ENCODE data around the gene CARS2.
"Not testable (repeated sequence)": the region's sequence is repeated elsewhere in the genome, so short reads cannot be mapped to it uniquely, and the experiment has no call there.

Gene CARS2, protein sequence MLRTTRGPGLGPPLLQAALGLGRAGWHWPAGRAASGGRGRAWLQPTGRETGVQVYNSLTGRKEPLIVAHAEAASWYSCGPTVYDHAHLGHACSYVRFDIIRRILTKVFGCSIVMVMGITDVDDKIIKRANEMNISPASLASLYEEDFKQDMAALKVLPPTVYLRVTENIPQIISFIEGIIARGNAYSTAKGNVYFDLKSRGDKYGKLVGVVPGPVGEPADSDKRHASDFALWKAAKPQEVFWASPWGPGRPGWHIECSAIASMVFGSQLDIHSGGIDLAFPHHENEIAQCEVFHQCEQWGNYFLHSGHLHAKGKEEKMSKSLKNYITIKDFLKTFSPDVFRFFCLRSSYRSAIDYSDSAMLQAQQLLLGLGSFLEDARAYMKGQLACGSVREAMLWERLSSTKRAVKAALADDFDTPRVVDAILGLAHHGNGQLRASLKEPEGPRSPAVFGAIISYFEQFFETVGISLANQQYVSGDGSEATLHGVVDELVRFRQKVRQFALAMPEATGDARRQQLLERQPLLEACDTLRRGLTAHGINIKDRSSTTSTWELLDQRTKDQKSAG

GRCh38 chr13:110705826-110706569 is at the start of gene CARS2:
Gene CARS2 (minus strand): TSS chr13:110706116. CDS start chr13:110706093, 23 bp downstream.
- peak; percentile 82 for DNase-seq (ENCODE audit: low read depth)

DNA sequence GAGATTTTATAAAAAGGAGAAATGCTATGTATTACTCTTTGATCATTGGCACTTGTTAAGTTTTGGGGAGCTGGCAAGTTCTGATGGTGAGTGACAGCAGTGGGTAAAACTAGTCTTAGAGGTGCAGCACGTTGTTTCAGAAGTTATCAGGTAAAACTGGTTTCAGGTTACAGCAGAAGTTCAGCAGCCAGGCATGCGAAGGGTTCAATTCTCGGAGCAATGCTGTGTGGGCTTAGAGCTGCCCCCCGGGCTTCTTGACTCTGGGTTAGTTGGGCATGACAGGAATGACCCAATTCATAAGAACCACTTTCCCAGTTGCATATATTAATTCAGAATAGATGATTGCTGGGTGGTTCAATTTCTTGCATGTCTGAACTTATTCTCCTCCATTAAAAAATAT is 42.4 kb upstream of the CARS2 start:
- no peak for DNase-seq (ENCODE audit: low read depth)

GRCh38 chr13:110746438-110746837 is 40.5 kb upstream of the CARS2 start:
- no peak for DNase-seq (ENCODE audit: low read depth)

- no peak for DNase-seq (ENCODE audit: low read depth)
Measured at GRCh38 chr13:110743687-110744086, 37.8 kb upstream of the CARS2 start.

- no peak for DNase-seq (ENCODE audit: low read depth)
Measured at GRCh38 chr13:110737555-110737954, 31.6 kb upstream of the CARS2 start.

DNA sequence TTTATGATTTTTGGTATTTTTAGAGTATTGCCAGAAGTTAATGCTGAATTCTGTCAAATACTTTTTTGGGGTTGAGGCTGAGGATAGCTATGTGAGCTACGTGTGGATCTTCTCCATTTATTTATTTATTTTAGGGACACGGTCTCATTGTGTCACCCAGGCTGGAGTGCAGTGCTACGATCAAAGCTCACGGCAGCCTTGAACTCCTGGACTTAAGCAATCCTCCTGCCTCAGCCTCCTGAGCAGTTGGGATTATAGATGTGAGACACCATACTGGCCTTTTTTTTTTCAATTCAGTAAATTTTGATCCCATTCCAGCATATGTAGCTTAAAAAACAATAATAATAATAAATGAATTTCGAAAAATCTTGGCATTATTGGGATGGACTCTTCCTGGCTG is 28.6 kb upstream of the CARS2 start:
- no peak for DNase-seq (ENCODE audit: low read depth)

DNA sequence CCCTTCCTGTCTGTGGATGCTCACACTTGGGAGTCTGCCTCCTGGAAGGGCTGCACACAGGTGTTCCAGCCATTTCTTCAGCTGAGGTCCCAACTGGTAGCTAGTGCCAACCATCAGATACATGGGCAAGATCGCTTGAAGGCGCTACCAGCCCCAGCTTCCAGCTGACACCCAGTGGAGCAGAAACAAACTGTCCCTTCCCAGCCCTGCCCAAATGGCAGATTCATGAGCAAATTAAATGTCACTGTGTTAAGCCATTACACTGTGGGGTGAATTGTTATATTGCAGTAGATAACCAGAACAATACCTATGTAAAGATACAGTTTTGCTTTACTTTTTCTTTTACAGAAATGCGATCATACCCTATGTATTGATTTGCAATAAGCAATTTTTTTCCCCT is 25.2 kb upstream of the CARS2 start:
- no peak for DNase-seq (ENCODE audit: low read depth)

DNA sequence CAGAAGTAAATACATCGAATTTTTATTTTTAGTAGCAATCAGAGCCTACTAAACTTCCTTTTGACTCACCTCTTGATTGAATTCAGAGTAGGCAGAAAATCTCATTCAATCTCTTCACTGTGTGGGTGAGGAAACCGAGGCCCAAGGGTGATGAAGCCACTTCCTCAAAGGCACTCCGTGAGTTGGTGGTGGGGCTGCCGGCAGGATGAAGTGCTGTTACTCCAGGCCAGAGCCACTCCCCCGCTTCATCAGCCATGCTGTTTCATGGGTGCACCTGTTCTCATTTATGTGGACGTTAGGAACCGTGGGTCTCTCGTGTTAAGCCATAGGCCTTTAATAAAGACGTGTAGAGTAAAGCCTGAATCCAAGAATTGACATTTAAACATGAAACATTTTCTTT is 20.8 kb upstream of the CARS2 start:
- DNase-seq (ENCODE audit: low read depth), result peak; percentile 26

DNA sequence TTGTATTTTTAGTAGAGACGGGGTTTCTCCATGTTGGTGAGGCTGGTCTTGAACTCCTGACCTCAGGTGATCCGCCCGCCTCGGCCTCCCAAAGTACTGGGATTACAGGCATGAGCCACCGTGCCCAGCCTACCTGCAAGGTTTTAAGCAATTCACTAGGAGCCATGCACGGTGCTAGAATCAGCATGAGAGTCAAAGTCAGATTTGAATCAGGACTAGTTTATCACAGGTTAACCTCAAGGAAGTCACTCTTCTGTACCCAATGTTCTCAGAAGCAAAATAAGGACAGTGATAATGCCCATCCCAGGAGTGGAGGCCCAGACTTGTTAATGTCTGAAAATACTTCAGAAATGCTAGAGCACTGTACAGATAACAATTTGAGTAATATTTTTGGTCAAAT is 20.2 kb upstream of the CARS2 start:
- not testable (repeated sequence) for DNase-seq (ENCODE audit: low read depth)

- DNase-seq (ENCODE audit: low read depth), result no peak
Measured at GRCh38 chr13:110723598-110723997, 17.7 kb upstream of the CARS2 start.

- DNase-seq (ENCODE audit: low read depth), result no peak
Measured at GRCh38 chr13:110722971-110723370, 17.1 kb upstream of the CARS2 start.

DNA sequence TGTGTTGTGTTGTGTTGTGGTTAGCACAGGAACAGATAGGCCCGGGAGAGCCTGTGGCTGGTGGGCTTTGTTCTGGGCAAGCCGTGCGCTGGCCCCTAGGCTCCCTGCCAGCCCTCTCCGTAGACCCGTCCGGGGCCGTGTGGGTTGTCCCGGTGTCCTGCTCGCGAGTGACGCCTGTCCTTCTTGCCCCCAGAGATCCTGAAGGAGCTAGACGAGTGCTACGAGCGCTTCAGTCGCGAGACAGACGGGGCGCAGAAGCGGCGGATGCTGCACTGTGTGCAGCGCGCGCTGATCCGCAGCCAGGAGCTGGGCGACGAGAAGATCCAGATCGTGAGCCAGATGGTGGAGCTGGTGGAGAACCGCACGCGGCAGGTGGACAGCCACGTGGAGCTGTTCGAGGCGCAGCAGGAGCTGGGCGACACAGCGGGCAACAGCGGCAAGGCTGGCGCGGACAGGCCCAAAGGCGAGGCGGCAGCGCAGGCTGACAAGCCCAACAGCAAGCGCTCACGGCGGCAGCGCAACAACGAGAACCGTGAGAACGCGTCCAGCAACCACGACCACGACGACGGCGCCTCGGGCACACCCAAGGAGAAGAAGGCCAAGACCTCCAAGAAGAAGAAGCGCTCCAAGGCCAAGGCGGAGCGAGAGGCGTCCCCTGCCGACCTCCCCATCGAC is 13.3 kb upstream of the CARS2 start:
- DNase-seq (ENCODE audit: low read depth), result no peak

- no peak for DNase-seq (ENCODE audit: low read depth)
Measured at GRCh38 chr13:110716247-110716515, 10.3 kb upstream of the CARS2 start.

- DNase-seq (ENCODE audit: low read depth), result peak; percentile 92
Measured at GRCh38 chr13:110715395-110716246, 9.7 kb upstream of the CARS2 start.

GRCh38 chr13:110714797-110715394 is 9.0 kb upstream of the CARS2 start:
- DNase-seq (ENCODE audit: low read depth), result no peak

- DNase-seq (ENCODE audit: low read depth), result peak; percentile 62
Measured at GRCh38 chr13:110713981-110714796, 8.3 kb upstream of the CARS2 start.

GRCh38 chr13:110713642-110713952 is 7.7 kb upstream of the CARS2 start, which contains the start of gene ING1:
Gene ING1 (plus strand): TSS chr13:110713700. CDS start chr13:110714150, 450 bp downstream.
- no peak for DNase-seq (ENCODE audit: low read depth)

- DNase-seq (ENCODE audit: low read depth), result peak; percentile 99
Measured at GRCh38 chr13:110712849-110713641, 7.1 kb upstream of the CARS2 start.

DNA sequence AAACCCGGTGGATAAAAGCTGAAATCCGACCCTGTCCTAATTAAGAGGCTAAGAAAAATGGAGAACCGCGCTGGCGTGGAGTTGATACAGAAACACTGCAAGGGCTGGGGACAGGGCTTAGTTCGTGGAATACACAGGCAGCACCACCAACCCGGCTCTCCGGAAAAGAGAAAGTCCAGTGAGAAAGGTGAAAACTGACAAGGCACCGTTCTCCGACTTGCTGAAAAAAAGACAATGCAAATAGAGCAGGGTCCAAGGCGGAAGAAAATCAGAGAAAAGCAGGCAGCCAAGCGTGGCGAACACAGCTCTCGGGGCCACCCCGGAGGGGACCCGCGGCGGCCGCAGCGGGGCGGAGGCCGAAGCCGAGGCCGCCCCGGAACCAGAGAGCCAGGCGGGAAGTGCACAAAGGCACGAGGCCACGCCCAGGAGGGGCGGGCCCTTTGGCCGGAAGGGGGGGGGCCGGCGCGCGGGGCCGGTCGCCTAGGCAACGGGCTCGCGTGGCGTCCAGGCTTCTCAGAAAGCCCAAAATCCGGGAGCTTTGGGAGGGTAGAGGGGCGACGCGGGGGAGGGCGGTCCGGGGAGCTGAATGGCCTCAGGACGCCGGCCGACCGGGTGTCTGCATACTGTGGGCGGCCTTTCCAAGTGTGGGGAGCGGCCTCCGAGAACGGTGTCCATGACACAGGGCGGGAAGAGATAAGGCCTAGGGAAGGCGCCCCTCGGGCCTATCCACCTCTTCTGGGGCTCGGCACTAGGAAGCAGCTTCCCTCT is 6.3 kb upstream of the CARS2 start:
- DNase-seq (ENCODE audit: low read depth), result peak; percentile 76

Measured in stimulated activated CD8-positive, alpha-beta memory T cell treated with anti-CD3 and anti-CD28 coated beads, Interleukin-12 subunit alpha, Interleukin-12 subunit beta, amount 100 ng/mL, for 1 hour (primary cell).